Caco-2 (cell line): ENCODE data around the gene EFHC1. TPM values are rescaled to one million over a fixed set of nuclear protein-coding genes. Genes with fewer than 3 reads are reported as not detected.
A peak's percentile ranks its signal among the peaks of the same experiment; 100 is the strongest.

ENCODE experiments used
- BruUV-seq: library from RNA; stranded (reverse); fragments of 400-500 nt; replicated peaks from 2 replicates; lab custom pipeline; 2021; lab: Mats Ljungman, UMichigan
- CTCF ChIA-PET: fragments of 300-600 bp; sonication (Branson Sonifier 250); formaldehyde crosslinking; loops from one replicate; lab custom pipeline; 2022; ENCODE audit warnings: antibody characterized with exemption; lab: Charles Lee
- POLR2A ChIA-PET: fragments of 300-600 bp; sonication (Branson Sonifier 250); formaldehyde crosslinking; loops from one replicate; lab custom pipeline; 2022; ENCODE audit warnings: antibody characterized with exemption; lab: Charles Lee
- DNase-seq, 2 experiments: peaks; one replicate each; pipeline versions ENCODE4 v3.0.0 to v3.0.0-alpha.2; 2020 to 2022
- H3K27me3 ChIP-seq: replicated peaks from 2 replicates; pipeline ENCODE4 v1.6.0; 2011; ENCODE audit warnings: low read length; ENCODE audit not compliant: control insufficient read depth, insufficient read depth
- H3K36me3 ChIP-seq: 2 replicates; pipeline ENCODE4 v1.5.1; 2011; ENCODE audit warnings: low read length; ENCODE audit not compliant: control insufficient read depth, insufficient read depth
- H3K4me1 ChIP-seq: fragments of 250-450 bp; sonication (Bioruptor Pico); 2 replicates; pipeline ENCODE4 v1.5.1; 2020; ENCODE audit warnings: mild to moderate bottlenecking
- H3K4me3 ChIP-seq: 2 replicates; pipeline ENCODE4 v1.5.1; 2011; ENCODE audit warnings: low read depth, mild to moderate bottlenecking, control low read depth, low read length
- H3K9me3 ChIP-seq: fragments of 250-450 bp; sonication (Bioruptor Pico); 2 replicates; pipeline ENCODE4 v1.5.1; 2020; ENCODE audit warnings: mild to moderate bottlenecking, moderate library complexity
- H3K27ac Mint-ChIP-seq: one replicate; pipeline ENCODE4 v1.8.0; 2022; ENCODE audit warnings: mixed read lengths; ENCODE audit not compliant: unreplicated experiment
- H3K27me3 Mint-ChIP-seq: one replicate; pipeline ENCODE4 v1.8.0; 2022; ENCODE audit warnings: mixed read lengths; ENCODE audit not compliant: insufficient read depth, unreplicated experiment
- H3K36me3 Mint-ChIP-seq: one replicate; pipeline ENCODE4 v1.8.0; 2022; ENCODE audit warnings: mild to moderate bottlenecking, mixed read lengths; ENCODE audit not compliant: insufficient read depth, unreplicated experiment
- H3K4me1 Mint-ChIP-seq: one replicate; pipeline ENCODE4 v1.8.0; 2022; ENCODE audit warnings: low read depth, mixed read lengths; ENCODE audit not compliant: unreplicated experiment
- H3K4me3 Mint-ChIP-seq: one replicate; pipeline ENCODE4 v1.8.0; 2022; ENCODE audit warnings: mild to moderate bottlenecking, moderate library complexity, mixed read lengths; ENCODE audit not compliant: unreplicated experiment
- H3K9me3 Mint-ChIP-seq: one replicate; pipeline ENCODE4 v1.8.0; 2022; ENCODE audit warnings: mixed read lengths; ENCODE audit not compliant: unreplicated experiment
- CTCF ChIP-seq, 2 experiments: fragments of 200-600 bp in 1 of 2; IDR thresholded peaks; 1 replicate in 1 of 2; 2 replicates in 1 of 2; pipeline versions ENCODE4 v1.5.1 to v1.8.0; 2011 to 2022; ENCODE audit warnings: antibody characterized with exemption in 1 of 2, control low read depth in 1 of 2, inconsistent platforms in 1 of 2, low read depth in 1 of 2, low read length in 1 of 2, mild to moderate bottlenecking in 1 of 2, moderate library complexity in 1 of 2; ENCODE audit not compliant: insufficient read depth in 1 of 2, severe bottlenecking in 1 of 2, unreplicated experiment in 1 of 2
- intact Hi-C: fragments of 100-400 bp; cut with micrococcal nuclease; formaldehyde crosslinking; loops from one replicate; pipeline ENCODE4 v1.10.0; 2022; ENCODE audit not compliant: unreplicated experiment
- total RNA-seq: library from RNA; stranded (reverse); gene quantifications from 2 replicates; pipeline ENCODE4 v1.2.3, GENCODE V29; 2022

The EFHC1 gene
- total RNA-seq, 1 experiment from 2014 or later = 14.6 TPM

GRCh38 chr6:52537001-52537753, 117.0 kb downstream of the EFHC1 start:
- Histone ChIP-seq H3K4me1 (no peaks in the 10 kb centered on the region), H3K27me3 (no peaks in the 10 kb centered on the region), H3K9me3 (no peaks in the 10 kb centered on the region), H3K36me3 (no peaks in the 10 kb centered on the region; the same call in none of the 2 replicates), H3K4me3 (no peak overlapping the region)
- Mint-ChIP-seq H3K4me1 (peaks cover 8% of the 10 kb centered on the region), H3K27me3 (no peaks in the 10 kb centered on the region), H3K27ac (peak overlapping the region; percentile 58), H3K9me3 (no peaks in the 10 kb centered on the region), H3K36me3 (peaks cover 28% of the 10 kb centered on the region), H3K4me3 (no peak overlapping the region)
- DNase-seq = no peak
- intact Hi-C loops = no loop called here
- CTCF ChIA-PET = interaction anchor here (0.6 kb wide), 2 partner anchors 12 to 129 kb away, joined by 3 to 5 read pairs; no protein-coding TSS in a partner anchor
- no peak for TF ChIP-seq CTCF (IDR thresholded peaks at IDR 0.05; ENCODE audit: insufficient read depth in 1 of 2, low read depth in 1 of 2, low read length in 1 of 2, severe bottlenecking in 1 of 2, unreplicated experiment in 1 of 2)
- no TSS peak for BruUV-seq
- POLR2A ChIA-PET = no interaction called here

GRCh38 chr6:52538252-52538900, 118.2 kb downstream of the EFHC1 start:
- no peaks in the 10 kb centered on the region for H3K27me3 Mint-ChIP-seq
- no peak overlapping the region for H3K27ac Mint-ChIP-seq
- H3K4me1 Mint-ChIP-seq = peaks cover 8% of the 10 kb centered on the region
- H3K27me3 ChIP-seq = no peaks in the 10 kb centered on the region
- no peaks in the 10 kb centered on the region for H3K9me3 Mint-ChIP-seq
- intact Hi-C loops = no loop called here
- POLR2A ChIA-PET = no interaction called here
- no peak for TF ChIP-seq CTCF (IDR thresholded peaks at IDR 0.05; ENCODE audit: insufficient read depth in 1 of 2, low read depth in 1 of 2, low read length in 1 of 2, severe bottlenecking in 1 of 2, unreplicated experiment in 1 of 2)
- peaks cover 28% of the 10 kb centered on the region for H3K36me3 Mint-ChIP-seq
- H3K36me3 ChIP-seq = no peaks in the 10 kb centered on the region; the same call in none of the 2 replicates
- CTCF ChIA-PET = no interaction called here
- DNase-seq = no peak
- no TSS peak for BruUV-seq
- peaks cover 2% of the 10 kb centered on the region; the same call in 1 of the 2 replicates for H3K4me1 ChIP-seq
- no peaks in the 10 kb centered on the region for H3K9me3 ChIP-seq
- no peak overlapping the region for H3K4me3 Mint-ChIP-seq
- no peak overlapping the region for H3K4me3 ChIP-seq

GRCh38 chr6:52538901-52539354, 118.8 kb downstream of the EFHC1 start:
- Histone ChIP-seq H3K4me1 (peaks cover 8% of the 10 kb centered on the region; the same call in 1 of the 2 replicates), H3K4me3 (no peak overlapping the region), H3K36me3 (no peaks in the 10 kb centered on the region; the same call in none of the 2 replicates), H3K27me3 (no peaks in the 10 kb centered on the region), H3K9me3 (no peaks in the 10 kb centered on the region)
- Mint-ChIP-seq H3K9me3 (no peaks in the 10 kb centered on the region), H3K27ac (no peak overlapping the region), H3K36me3 (peaks cover 23% of the 10 kb centered on the region), H3K4me3 (no peak overlapping the region), H3K27me3 (no peaks in the 10 kb centered on the region), H3K4me1 (peaks cover 11% of the 10 kb centered on the region)
- POLR2A ChIA-PET = no interaction called here
- BruUV-seq = no TSS peak
- DNase-seq = no peak
- TF ChIP-seq CTCF (IDR thresholded peaks at IDR 0.05; ENCODE audit: insufficient read depth in 1 of 2, low read depth in 1 of 2, low read length in 1 of 2, severe bottlenecking in 1 of 2, unreplicated experiment in 1 of 2) = no peak
- intact Hi-C loops = no loop called here
- CTCF ChIA-PET = no interaction called here
